ENCODE data around the gene OAT.

Gene OAT

DNA sequence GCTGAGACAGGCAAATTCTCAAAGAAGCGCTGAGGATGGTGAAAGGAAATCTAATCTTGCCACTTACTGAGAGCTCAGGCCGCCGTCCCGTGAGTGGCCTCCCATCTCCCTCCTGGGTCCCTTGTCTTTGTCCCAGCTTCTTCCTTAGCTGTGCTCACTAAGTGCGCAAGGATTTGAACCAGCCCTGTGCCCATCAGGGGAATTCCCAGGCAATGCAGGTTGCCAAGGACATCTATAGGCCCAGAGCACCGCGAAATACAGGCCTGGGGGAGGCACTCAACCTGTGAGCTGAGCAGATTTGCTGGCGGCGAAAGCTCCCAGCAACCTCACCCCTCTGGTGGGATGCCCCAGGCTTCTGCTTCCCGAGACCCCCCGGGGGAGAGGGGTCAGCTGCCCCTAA is 64.8 kb downstream of the OAT start:
- no peak for DNase-seq (ENCODE audit: low read depth)

DNA sequence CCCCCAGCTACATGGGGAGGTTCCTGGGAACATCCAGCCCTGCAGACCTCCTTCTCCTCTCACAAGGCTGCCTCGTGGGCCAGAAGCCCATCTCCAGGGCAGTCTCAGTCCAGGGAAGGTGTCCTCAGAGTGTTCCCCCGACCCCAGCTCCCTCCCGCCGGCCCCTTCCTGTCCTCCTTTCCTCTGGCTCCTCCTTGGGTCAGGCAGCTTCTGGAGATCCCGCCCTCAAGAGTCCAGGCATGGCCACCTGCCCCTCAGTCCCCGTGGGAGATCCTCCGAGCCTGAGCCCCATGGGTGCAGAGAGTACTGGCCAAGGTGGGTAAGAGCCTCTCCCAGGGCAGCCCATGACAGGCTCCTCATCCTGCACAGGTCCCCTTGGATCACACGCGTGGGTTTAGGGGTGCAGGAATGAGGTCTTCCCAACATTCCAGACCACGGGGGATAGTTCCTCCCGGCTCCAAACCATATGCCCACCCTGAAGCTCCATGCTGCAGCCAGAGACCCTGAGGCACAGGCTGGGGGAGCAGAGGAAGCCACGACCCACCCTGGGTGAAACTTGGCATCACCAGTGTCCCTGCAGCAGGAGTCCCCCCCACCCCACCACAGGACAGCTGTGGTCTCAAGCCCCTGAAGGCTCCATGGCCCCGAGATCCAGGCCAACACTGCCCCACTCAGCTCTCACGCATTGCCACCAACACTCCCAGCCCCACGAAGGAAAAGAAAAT is 65.5 kb downstream of the OAT start:
- DNase-seq (ENCODE audit: low read depth) = no peak

DNA sequence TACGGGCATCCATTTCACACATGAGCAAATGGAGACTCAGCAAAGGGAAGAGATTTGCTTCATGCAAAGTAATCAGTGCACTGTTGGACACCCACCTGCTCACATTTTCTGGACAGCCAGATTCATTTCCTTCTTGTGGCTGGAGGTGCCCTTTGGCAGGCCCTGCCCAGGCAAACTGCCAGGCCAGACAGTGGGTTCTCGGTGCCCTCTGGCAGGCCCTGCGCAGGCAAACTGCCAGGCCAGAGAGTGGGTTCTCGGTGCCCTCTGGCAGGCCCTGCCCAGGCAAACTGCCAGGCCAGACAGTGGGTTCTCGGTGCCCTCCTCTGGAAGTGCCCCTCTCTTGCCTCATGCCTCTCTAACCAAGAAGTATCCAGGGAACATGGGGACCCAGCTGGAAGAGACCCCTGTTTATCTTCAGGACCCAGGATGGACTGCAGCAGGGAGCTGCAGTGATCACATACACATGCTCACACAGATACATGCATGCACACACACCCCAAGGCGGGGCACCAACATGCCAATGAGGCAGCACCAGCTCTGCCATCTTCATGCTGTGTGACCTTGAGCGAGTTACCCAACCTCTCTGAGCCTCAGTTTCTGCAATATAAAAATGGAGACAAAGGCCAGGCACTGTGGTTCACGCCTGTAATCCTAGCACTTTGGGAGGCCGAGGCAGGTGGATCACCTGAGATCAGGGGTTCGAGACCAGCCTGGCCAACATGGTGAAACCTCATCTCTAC is 67.1 kb downstream of the OAT start:
- DNase-seq (ENCODE audit: low read depth) = no peak

GRCh38 chr10:124350806-124351205 is 67.9 kb downstream of the OAT start:
- DNase-seq (ENCODE audit: low read depth) = no peak

- DNase-seq (ENCODE audit: low read depth) = no peak
Observed at GRCh38 chr10:124349996-124350280, 68.8 kb downstream of the OAT start.

DNA sequence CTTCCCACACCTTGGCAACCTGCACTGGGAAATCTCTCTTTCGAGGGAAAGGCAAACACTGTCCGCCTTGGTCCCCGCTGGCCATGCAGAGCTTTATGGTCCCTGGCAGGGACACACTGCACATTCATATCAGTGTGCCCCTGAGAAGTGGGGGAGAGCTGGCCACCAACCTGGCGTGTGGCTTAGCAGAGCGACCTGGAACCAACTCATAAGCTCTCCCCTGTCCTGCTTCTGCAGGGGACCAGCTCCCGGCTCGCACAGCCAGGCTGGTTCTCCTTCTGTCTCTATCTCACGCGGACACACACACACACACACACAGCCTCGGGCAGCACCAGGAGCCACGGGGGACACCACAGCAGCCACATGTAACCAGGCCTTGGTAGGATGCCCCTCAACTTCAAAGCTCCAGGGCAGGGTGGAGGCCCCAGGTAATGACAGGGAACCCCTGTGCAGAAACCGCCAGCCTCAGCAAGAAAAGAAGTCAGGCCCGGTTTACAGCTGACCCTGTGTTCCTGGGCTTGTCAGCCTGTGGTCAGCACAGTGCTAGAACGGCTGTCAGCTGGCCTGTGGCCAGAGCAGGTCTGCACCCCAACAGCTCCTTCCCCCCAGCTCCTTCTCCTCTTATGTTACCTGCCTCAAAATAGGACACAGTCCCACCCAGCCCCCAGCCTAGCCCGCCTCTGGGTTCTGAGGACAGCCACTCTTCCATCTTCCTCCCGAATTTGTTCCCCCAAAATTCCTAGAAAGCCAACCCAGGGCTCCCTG is 69.3 kb downstream of the OAT start:
- DNase-seq (ENCODE audit: low read depth) = no peak

DNA sequence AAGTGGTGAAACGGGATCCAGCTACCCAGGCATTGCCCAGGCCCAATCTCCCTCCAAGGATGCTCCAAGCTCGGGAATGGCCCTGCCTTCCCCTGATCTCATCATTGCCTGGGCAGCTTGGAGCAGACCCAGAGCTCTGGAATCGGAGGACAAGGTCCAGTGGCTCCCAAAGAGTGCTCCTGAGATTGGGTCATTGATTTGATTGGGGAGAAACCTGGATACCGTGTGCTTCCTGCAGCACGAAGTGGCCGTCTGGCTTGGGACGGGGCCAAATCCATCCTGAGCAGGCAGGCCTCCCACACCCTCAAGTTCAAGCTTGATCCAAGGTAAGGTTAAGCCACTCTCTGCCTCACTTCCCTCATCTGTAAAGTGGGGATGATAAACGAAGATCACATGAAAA is 69.9 kb downstream of the OAT start:
- no peak for DNase-seq (ENCODE audit: low read depth)

DNA sequence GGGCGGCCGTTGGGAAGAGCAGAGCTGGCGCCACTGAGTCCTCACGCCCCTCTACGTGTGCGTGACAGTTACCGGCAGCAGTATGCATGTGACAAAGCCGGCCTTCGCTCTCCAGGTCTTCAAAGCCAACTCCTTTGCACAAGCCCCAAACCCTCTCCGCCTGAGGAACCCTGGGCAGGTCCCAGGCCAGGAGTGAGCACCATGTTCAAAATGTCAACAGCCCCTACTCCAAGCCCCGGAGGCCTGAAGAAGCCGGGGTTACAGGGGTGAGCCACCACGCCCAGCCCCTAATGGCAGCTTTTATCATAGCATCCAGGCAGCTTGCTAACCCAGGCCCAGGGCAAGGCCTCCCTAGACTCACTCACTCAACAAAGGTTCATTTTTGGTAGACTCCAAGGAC is 70.8 kb downstream of the OAT start:
- DNase-seq (ENCODE audit: low read depth) = no peak
